ENCODE measurements around the gene SNX6.
"Not testable (repeated sequence)": the region's sequence is repeated elsewhere in the genome, so short reads cannot be mapped to it uniquely, and the experiment has no call there.

The SNX6 gene

DNA sequence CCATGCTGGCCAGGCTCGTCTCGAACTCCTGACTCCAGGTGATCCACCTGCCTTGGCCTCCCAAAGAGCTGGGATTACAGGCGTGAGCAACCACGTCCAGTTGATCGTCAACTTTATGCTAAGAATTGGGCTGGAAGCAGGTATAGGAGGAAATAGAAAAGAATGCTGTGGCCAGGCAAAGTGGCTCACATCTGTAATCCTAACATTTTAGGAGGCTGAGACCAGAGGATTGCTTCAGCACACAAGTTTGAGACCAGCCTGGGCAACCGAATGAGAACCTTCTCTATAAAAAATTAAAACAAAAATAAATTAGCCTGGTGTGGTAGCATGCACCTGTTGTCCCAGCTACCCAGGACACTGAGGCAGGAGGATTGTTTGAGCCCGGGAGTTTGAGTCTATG, 37.1 kb upstream of the SNX6 start:
- TF ChIP-seq, protein P1, sequence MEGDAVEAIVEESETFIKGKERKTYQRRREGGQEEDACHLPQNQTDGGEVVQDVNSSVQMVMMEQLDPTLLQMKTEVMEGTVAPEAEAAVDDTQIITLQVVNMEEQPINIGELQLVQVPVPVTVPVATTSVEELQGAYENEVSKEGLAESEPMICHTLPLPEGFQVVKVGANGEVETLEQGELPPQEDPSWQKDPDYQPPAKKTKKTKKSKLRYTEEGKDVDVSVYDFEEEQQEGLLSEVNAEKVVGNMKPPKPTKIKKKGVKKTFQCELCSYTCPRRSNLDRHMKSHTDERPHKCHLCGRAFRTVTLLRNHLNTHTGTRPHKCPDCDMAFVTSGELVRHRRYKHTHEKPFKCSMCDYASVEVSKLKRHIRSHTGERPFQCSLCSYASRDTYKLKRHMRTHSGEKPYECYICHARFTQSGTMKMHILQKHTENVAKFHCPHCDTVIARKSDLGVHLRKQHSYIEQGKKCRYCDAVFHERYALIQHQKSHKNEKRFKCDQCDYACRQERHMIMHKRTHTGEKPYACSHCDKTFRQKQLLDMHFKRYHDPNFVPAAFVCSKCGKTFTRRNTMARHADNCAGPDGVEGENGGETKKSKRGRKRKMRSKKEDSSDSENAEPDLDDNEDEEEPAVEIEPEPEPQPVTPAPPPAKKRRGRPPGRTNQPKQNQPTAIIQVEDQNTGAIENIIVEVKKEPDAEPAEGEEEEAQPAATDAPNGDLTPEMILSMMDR (conservative IDR thresholded peaks at IDR 0.05) = no peak
- TF ChIP-seq ZFX (IDR thresholded peaks at IDR 0.05) = no peak
- no peak overlapping the region for H3K27ac ChIP-seq

DNA sequence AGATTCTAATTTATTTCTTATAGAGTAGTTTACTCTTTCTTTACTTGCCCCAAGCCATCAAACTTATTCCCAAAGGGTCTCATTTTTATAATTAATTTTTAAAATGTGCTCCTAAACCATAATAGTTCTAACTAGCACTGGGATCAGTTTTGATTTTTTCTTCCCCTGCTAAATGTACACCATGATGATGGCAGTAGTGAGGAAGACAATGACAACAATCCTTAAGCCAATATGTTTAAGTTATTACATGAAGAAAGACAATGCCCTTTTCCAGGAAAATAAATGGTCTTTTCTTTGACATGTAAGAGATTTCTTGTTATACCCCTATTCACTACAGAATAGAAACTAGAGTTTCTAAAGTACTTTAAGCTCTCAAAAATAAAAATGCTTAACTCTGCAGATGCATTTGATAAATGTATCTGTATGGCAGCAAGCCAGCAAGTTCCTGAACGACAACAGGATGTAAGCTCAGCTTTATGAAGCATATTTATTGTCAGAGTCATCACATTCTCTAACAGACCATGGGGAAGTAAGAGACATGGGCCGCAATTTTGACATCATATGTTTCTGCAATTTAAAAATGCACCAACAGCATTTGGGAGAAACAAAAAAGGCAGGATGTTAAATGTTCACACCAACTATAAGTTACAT, 36.0 kb upstream of the SNX6 start:
- no peak overlapping the region for H3K27ac ChIP-seq
- TF ChIP-seq ZFX (IDR thresholded peaks at IDR 0.05) = no peak
- TF ChIP-seq, protein P1 (conservative IDR thresholded peaks at IDR 0.05) = no peak

DNA sequence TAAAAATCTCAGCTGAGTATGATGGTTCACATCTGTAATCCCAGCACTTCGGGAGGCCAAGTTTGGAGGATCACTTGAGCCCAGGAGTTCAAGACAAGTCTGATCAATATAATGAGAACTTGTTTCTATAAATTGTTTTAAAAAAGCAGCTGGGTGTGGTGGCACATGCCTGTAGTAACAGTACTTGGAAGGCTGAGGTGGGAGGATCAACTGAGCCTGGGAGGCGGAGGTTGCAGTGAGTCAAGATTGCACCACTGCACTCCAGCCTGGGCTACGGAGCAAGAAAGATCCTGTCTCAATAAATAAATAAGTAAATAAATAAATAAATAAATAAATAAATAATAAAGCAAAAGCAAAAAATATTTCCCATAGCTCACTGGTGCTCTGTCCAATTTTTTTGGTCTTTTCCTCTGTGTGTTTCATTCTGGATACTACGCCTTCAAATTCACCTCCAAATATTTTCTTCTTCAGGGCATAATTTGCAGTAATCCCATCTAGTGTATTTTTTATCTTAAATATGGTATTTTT, 32.7 kb upstream of the SNX6 start:
- TF ChIP-seq, protein P1 (conservative IDR thresholded peaks at IDR 0.05) = no peak
- no peak for TF ChIP-seq ZFX (IDR thresholded peaks at IDR 0.05)
- no peak overlapping the region for H3K27ac ChIP-seq

DNA sequence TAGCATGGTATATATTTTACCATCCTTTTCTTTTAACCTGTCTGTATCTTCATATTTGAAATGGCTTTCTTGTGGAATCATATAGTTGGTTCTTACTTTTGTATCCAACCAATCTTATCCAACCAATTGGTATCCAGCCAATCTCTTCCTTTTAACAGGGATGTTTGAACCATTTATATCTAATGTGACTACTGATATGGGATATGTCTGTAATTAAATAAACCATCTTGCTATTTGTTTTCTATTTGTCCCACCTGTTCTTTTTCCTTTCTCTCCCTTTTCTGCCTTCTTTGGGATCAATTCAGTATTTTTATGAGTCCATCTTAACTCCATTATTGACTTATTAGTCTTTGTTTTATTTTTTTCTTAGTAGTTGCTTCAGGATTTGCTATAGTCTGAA, 30.8 kb upstream of the SNX6 start:
- H3K27ac ChIP-seq = no peak overlapping the region
- TF ChIP-seq, protein P1 (conservative IDR thresholded peaks at IDR 0.05) = no peak
- TF ChIP-seq ZFX (IDR thresholded peaks at IDR 0.05) = no peak

DNA sequence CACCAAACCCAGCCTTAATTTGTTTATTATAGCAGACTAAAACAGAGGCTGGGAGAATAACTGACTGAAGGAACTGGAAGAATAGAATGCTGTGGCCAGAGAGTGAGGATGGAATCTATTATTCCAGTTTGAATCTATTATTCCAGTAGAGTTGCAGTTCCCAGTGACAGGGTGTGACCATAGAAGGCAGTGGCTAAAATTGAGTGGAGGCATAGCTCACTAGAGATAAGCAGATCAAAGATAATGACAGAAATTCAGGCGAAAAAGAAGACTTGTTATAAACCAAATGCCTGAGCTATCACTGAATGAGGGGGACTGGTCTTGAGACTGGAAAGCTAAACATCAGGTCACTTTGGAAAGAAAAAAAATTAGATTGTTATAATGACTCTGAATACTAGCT, 26.0 kb upstream of the SNX6 start:
- no peak overlapping the region for H3K27ac ChIP-seq
- TF ChIP-seq ZFX (IDR thresholded peaks at IDR 0.05) = no peak
- TF ChIP-seq, protein P1 (conservative IDR thresholded peaks at IDR 0.05) = no peak

DNA sequence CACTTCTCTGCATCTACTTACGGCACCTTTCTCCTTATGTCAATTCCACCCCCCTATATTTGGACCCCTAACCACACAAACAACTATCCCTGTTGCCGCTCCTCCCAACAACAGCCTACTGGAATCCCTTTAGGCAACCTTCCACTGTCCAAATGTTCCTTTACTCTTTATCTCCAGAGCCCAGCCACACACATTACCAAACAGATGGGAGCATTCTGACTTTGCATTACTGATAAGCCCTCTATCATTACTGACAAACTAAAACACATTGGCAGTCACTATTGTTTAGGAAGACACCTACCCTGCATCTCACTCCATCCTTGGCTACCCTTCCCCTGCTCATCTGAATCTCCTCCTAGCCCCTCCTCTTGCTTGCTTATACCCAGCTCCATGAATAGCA, 23.1 kb upstream of the SNX6 start:
- H3K27ac ChIP-seq = not testable (repeated sequence)

DNA sequence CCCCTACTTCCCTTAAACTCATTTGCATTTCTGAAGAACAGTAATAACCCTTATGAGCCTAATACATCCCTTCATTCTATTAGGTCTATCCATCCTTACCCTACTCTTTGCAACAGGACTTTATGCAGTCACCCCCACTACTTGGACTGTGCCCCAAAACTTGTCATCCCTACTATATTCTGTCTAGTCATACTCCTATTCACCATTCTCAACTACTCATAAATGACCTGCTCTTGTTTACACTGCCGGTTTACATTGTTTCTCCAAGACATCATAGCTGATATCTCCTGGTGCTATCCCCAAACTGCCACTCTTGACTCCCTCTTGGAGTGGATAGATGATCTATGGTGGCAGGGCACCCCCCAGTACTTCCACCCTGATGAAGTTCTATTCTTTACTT, 22.4 kb upstream of the SNX6 start:
- H3K27ac ChIP-seq = not testable (repeated sequence)

DNA sequence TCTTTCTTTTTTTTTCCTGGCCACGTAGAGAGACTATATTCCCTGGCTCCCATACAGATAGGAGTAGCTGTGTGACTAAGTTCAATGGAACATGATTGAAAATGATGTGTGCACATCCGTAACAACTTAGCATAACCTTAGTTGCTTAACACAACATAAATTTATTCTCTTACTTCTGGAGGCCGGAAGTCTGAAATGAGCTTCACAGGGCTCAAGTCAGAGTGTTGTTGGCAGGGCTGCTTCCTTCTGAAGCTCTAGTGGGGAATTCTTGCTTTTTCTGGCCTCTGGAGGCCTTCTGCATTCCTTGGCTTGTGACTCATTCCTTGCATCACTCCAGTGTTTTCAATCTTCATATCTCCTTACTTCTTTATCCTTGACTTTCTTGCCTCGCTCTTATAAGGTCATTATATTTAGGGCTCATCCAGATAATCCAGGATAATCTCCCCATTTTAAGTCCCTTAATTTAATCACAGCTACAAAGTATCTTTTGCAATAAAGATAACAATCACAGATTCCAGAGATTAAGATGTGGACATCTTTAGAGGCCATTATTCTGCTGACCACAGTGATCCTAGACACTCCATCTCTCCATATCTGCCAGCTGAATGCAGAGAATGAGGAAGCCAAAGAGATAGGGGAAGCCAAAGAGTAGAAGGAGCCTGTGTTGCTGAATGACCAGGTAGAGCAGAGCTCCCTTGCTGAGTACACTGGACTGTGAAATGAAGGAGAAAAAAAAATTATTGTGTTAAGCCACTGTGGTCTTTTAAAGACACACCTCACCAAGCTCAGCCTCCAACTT, 21.0 kb upstream of the SNX6 start:
- no peak overlapping the region for H3K27ac ChIP-seq
- TF ChIP-seq, protein P1 (conservative IDR thresholded peaks at IDR 0.05) = no peak
- no peak for TF ChIP-seq ZFX (IDR thresholded peaks at IDR 0.05)

DNA sequence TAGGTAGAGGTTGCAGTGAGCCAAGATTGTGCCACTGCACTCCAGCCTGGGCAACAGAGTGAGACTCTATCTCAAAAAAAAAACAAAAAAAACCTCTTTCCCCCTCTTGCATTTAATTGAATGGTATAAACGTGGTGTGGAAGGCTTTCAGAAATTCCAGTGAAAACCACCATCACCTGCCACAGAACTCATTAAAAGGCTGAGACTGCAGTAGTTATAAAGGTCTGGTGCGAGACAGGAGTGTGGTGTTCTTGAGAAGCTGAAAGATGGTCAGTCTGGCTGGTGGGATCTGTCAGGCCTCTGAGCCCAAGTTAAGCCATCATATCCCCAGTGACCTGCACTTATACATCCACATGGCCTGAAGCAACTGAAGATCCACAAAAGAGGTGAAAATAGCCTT, 20.1 kb upstream of the SNX6 start:
- not testable (repeated sequence) for H3K27ac ChIP-seq
